Breast epithelium (tissue), 4 donors: ENCODE measurements around the gene FEM1B. TPM values are rescaled to one million over a fixed set of nuclear protein-coding genes. Genes with fewer than 3 reads are reported as not detected.

Experiments used
- DNase-seq, 2 donors: peaks; one replicate each; pipeline ENCODE4 v3.0.0-alpha.2; 2019; ENCODE audit warnings: low spot score in 2 of 2
- H3K27ac ChIP-seq, 2 donors: fragments of 200-600 bp; sonication (generic) in 1 of 2; one replicate each; pipeline ENCODE4 v1.5.1; 2016 to 2019; ENCODE audit warnings: mild to moderate bottlenecking in 1 of 2
- H3K27me3 ChIP-seq, 2 donors: fragments of 200-600 bp; sonication (generic) in 1 of 2; one replicate each; pipeline versions ENCODE4 v1.5.1 to v1.6.0; 2017 to 2019; ENCODE audit warnings: control low read depth in 1 of 2, mild to moderate bottlenecking in 1 of 2
- H3K36me3 ChIP-seq: fragments of 200-600 bp; one replicate; pipeline ENCODE4 v1.5.1; 2019
- H3K4me1 ChIP-seq, 2 donors: fragments of 200-600 bp; sonication (generic); one replicate each; pipeline ENCODE4 v1.5.1; 2016 to 2019; ENCODE audit warnings: control low read depth in 1 of 2
- H3K4me3 ChIP-seq, 3 donors: fragments of 200-600 bp; sonication (generic); 1 replicate in 2 of 3; 2 replicates in 1 of 3; pipeline ENCODE4 v1.5.1; 2016 to 2019; ENCODE audit warnings: mild to moderate bottlenecking in 3 of 3, moderate library complexity in 2 of 3
- H3K9me3 ChIP-seq, 2 donors: fragments of 200-600 bp; sonication (generic) in 1 of 2; one replicate each; pipeline ENCODE4 v1.5.1; 2016 to 2019; ENCODE audit warnings: control low read depth in 1 of 2
- CTCF ChIP-seq, 3 donors: fragments of 450-650 bp; IDR thresholded peaks; one replicate each; pipeline ENCODE4 v1.5.1; 2016 to 2017; ENCODE audit warnings: antibody characterized with exemption in 3 of 3, mild to moderate bottlenecking in 3 of 3, moderate library complexity in 3 of 3
- POLR2A ChIP-seq: fragments of 450-650 bp; IDR thresholded peaks from one replicate; pipeline ENCODE4 v1.6.1; 2016; ENCODE audit warnings: antibody characterized with exemption, mild to moderate bottlenecking, moderate library complexity
- POLR2AphosphoS5 ChIP-seq, 3 donors: sonication (generic); formaldehyde crosslinking; IDR thresholded peaks; one replicate each; pipeline ENCODE4 v1.6.1; 2017; ENCODE audit warnings: antibody characterized with exemption in 3 of 3
- intact Hi-C: fragments of 100-400 bp; cut with DNase I; formaldehyde crosslinking; loops from one replicate; pipeline ENCODE4 v1.15.1; 2023; ENCODE audit warnings: low total_unique reads
- total RNA-seq, 3 donors: library from RNA; depleted of rRNA; stranded (reverse); fragments of >200 nt; gene quantifications; one replicate each; pipeline ENCODE4 v1.1.0, GENCODE V29; 2016

Gene FEM1B
- total RNA-seq, 3 donors from 2014 or later, result 48.5 to 82.7 (median 60.0) TPM

- DNase-seq, result peak; percentile 18 to 44
- TF ChIP-seq POLR2A (no peak), POLR2AphosphoS5 (IDR thresholded peaks at IDR 0.05) (no peak), CTCF (IDR thresholded peaks at IDR 0.05) (no peak)
- Histone ChIP-seq H3K4me1 (no peaks in the 10 kb centered on the region), H3K27me3 (no peaks in the 10 kb centered on the region), H3K4me3 (no peak overlapping the region), H3K36me3 (no peaks in the 10 kb centered on the region), H3K9me3 (no peaks in the 10 kb centered on the region), H3K27ac (peak overlapping the region; percentile 12 to 29)
- intact Hi-C loops, result no loop called here
Observed at GRCh38 chr15:68312701-68313204, 35.2 kb downstream of the FEM1B start.

GRCh38 chr15:68313501-68314410, 36.2 kb downstream of the FEM1B start:
- H3K4me3 ChIP-seq, result no peak overlapping the region
- H3K27me3 ChIP-seq, result no peaks in the 10 kb centered on the region
- H3K27ac ChIP-seq, result peak overlapping the region; percentile 12 to 29
- DNase-seq, result peak; percentile 9 to 31
- TF ChIP-seq POLR2AphosphoS5 (IDR thresholded peaks at IDR 0.05) (no peak), POLR2A (no peak), CTCF (IDR thresholded peaks at IDR 0.05) (no peak)
- intact Hi-C loops, result no loop called here
- no peaks in the 10 kb centered on the region for H3K4me1 ChIP-seq
- no peaks in the 10 kb centered on the region for H3K9me3 ChIP-seq
- H3K36me3 ChIP-seq, result no peaks in the 10 kb centered on the region

GRCh38 chr15:68314563-68314962, 37.0 kb downstream of the FEM1B start:
- no peak for TF ChIP-seq POLR2AphosphoS5 (IDR thresholded peaks at IDR 0.05)
- no peak for TF ChIP-seq CTCF (IDR thresholded peaks at IDR 0.05)
- no peak for TF ChIP-seq POLR2A
- H3K36me3 ChIP-seq, result no peaks in the 10 kb centered on the region
- no peaks in the 10 kb centered on the region for H3K27me3 ChIP-seq
- peak in 1 of 2 donors; percentile 14 for DNase-seq
- H3K4me3 ChIP-seq, result no peak overlapping the region
- intact Hi-C loops, result no loop called here
- no peaks in the 10 kb centered on the region for H3K4me1 ChIP-seq
- no peak overlapping the region for H3K27ac ChIP-seq
- no peaks in the 10 kb centered on the region for H3K9me3 ChIP-seq

GRCh38 chr15:68315035-68315434, 37.5 kb downstream of the FEM1B start:
- TF ChIP-seq POLR2A, result no peak
- no peak overlapping the region for H3K4me3 ChIP-seq
- no peaks in the 10 kb centered on the region for H3K27me3 ChIP-seq
- H3K4me1 ChIP-seq, result no peaks in the 10 kb centered on the region
- DNase-seq, result peak in 1 of 2 donors; percentile 2
- intact Hi-C loops, result no loop called here
- H3K36me3 ChIP-seq, result no peaks in the 10 kb centered on the region
- no peak overlapping the region for H3K27ac ChIP-seq
- no peaks in the 10 kb centered on the region for H3K9me3 ChIP-seq

- Histone ChIP-seq H3K27ac (no peak overlapping the region), H3K27me3 (no peaks in the 10 kb centered on the region), H3K9me3 (no peaks in the 10 kb centered on the region), H3K36me3 (no peaks in the 10 kb centered on the region), H3K4me3 (no peak overlapping the region), H3K4me1 (no peaks in the 10 kb centered on the region)
- DNase-seq, result peak in 1 of 2 donors; percentile 35
- intact Hi-C loops, result no loop called here
- TF ChIP-seq POLR2AphosphoS5 (IDR thresholded peaks at IDR 0.05) (no peak), POLR2A (no peak), CTCF (IDR thresholded peaks at IDR 0.05) (no peak)
Observed at GRCh38 chr15:68315495-68316031, 38.0 kb downstream of the FEM1B start.
